ENCODE data around the gene BCL11A. TPM values are rescaled to one million over a fixed set of nuclear protein-coding genes. Genes with fewer than 3 reads are reported as not detected.
"Not testable (repeated sequence)": the region's sequence is repeated elsewhere in the genome, so short reads cannot be mapped to it uniquely, and the experiment has no call there.

The BCL11A gene
- total RNA-seq, 2 experiments from 2014 or later = 0.57 to 0.98 TPM

DNA sequence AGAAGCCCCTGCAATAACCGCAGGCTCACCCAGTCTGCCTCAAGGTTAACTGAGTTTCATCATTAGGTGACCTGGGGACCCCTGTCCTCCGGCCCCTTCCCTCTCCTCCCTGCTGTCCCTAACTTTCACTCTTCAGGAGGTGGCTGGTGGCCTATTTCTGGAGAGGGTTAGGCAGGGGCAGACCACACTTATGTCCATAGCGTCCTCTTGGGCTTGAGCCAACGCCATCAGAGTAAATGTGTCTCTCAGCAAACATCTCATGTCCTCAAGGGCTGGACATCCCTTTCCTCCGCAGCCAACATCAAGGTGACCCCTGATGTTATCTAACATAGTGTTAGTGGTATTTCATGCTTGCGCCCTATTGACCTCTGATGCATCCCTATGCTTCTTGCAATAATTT lies 114.8 kb downstream of the BCL11A start:
- ChIA-PET CTCF (interaction anchor here (0.6 to 2.1 kb wide), 3 partner anchors 8 to 14 kb away, joined by 3 to 5 read pairs (median 4); no protein-coding TSS in a partner anchor), POLR2A (no interaction called here)
- DNase-seq = no peak
- H3K36me3 Mint-ChIP-seq (ENCODE audit: low read depth) = no peaks in the 10 kb centered on the region
- no peak for ATAC-seq
- H3K4me3 Mint-ChIP-seq = no peak overlapping the region
- intact Hi-C loops (cut with DNase I, micrococcal nuclease) = no loop called here
- H3K27me3 Mint-ChIP-seq = no peaks in the 10 kb centered on the region
- no peaks in the 10 kb centered on the region for H3K9me3 Mint-ChIP-seq (ENCODE audit: low read depth)
- H3K27ac Mint-ChIP-seq = no peak overlapping the region
- H3K4me1 Mint-ChIP-seq = no peaks in the 10 kb centered on the region

DNA sequence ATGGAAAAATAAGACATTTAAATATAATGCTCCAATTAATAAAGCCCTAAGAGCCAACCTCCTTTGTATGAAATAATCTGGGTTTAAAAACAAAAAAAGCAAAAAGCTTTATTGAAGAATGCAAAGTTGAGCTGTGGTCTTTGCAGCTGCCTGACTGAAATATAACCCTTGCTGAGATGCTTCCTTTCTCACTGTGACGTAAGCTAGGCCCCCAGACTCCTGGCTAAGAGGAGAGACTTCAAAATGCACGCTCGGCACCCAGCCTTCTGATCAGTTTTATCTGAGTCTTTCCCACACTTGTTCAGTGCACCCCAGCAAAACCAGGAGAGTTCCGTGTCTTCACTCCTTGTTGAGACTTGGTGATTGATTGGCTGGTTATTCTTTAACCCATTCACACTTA lies 115.3 kb downstream of the BCL11A start:
- Mint-ChIP-seq H3K27me3 (no peaks in the 10 kb centered on the region), H3K36me3 (ENCODE audit: low read depth) (no peaks in the 10 kb centered on the region), H3K4me1 (no peaks in the 10 kb centered on the region), H3K27ac (no peak overlapping the region), H3K4me3 (no peak overlapping the region), H3K9me3 (ENCODE audit: low read depth) (no peaks in the 10 kb centered on the region)
- POLR2A ChIA-PET = no interaction called here
- CTCF ChIA-PET = no interaction called here
- intact Hi-C loops (cut with DNase I, micrococcal nuclease) = no loop called here
- DNase-seq = no peak
- ATAC-seq = no peak

DNA sequence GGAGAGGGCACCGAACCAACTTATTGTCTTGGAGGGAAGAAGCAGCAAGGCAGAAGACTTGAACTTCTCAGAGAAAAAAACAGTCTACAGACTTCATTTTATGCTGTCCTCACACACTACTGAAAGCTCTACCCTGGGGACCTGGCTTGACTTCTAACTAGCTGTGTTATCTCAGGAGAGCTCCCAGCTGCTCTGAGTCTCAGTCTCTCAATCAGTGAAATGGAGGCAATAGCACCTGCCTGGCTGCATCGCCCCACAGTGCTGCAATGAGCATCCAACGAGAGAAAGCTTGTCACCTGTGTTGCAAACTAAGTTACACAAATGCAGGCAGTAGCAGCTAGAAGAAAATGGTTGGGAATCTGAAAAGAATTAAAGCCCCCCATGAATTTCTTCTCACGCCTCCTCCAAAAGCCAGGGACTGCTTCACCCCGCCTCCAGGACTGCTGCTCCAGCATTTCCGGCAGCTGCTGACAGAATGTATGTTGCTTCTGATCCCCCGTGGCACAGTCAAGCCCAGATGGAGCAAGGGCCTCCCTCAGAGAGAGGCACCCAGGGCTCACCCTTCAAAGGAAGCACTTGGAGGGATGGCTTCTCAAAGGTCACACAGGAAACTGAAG lies 116.3 kb downstream of the BCL11A start:
- H3K27me3 Mint-ChIP-seq = no peaks in the 10 kb centered on the region
- ATAC-seq = no peak

DNA sequence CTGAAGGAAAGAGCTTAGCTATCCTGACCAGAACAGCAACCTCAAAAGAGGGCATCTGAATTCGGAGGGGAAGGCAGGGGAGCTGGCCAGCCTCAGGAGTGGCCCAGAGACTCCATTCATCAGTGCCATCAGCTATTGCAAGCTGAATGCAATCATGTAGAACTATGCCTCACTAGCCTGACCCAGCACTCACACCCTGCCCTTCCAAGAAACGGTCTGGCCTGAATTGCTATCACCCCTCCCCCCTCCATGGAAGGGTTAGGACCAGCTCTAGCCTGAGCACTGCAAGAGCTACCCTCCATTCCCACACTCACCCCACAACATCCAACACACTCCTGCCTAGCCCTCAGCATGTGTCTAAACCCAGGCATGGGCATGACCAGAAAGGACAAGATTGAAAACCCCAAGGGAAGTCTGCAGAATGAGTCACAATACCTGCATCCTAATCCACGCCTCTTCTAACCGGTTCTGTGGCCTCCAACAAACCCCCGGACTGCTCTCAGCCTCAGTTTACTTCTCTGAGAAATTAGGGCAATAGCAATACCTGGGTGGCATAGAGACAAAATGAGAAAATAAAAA lies 120.3 kb downstream of the BCL11A start:
- no peak overlapping the region for H3K4me3 Mint-ChIP-seq
- no peak overlapping the region for H3K27ac Mint-ChIP-seq

More for the DNA sequence above, 116.3 kb downstream of the BCL11A start:
- Mint-ChIP-seq H3K4me1 (no peaks in the 10 kb centered on the region), H3K27ac (no peak overlapping the region), H3K36me3 (ENCODE audit: low read depth) (no peaks in the 10 kb centered on the region), H3K9me3 (ENCODE audit: low read depth) (no peaks in the 10 kb centered on the region), H3K4me3 (no peak overlapping the region)
- DNase-seq = no peak
- intact Hi-C loops (cut with DNase I, micrococcal nuclease) = no loop called here
- ChIA-PET CTCF (interaction anchor here (1.0 kb wide), 1 partner anchor 10 kb away, joined by 3 read pairs; no protein-coding TSS in a partner anchor), POLR2A (no interaction called here)

DNA sequence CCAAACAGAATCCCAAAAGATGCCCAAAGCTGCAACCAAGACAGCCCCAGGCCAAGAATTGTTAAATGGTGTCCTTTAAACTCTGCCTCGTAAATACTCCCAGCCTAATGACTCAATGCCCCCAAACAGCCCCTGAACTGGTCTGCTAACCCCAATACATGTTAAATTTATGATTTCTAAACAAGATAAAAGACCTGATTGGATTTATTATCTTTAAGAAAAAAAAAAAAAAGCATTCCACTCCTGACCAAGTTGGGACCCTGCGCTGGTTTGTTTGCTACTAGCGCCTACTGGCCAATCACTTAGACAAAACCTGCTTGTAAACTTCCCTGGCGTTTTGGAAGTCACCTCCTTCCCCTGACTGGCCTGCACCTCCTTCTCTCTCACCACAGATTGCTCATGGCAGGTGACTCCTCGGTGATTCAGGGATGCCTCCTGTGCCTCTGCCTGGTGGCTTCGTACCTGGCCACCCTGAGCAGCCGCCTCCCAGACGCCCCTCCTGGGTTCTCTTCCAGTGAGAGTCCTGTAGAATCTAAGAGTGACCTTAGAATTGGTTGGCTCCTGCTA lies 121.3 kb downstream of the BCL11A start:
- DNase-seq (no peak), ATAC-seq (no peak)
- ChIA-PET POLR2A (no interaction called here), CTCF (no interaction called here)
- intact Hi-C loops (cut with DNase I, micrococcal nuclease) = no loop called here
- Mint-ChIP-seq H3K27me3 (peaks cover 2% of the 10 kb centered on the region), H3K27ac (no peak overlapping the region), H3K9me3 (ENCODE audit: low read depth) (no peaks in the 10 kb centered on the region), H3K4me1 (no peaks in the 10 kb centered on the region), H3K36me3 (ENCODE audit: low read depth) (no peaks in the 10 kb centered on the region), H3K4me3 (no peak overlapping the region)

More for the DNA sequence above, 120.3 kb downstream of the BCL11A start:
- DNase-seq (no peak), ATAC-seq (no peak)
- ChIA-PET CTCF (interaction anchor here (0.5 kb wide), 1 partner anchor 242 kb away, joined by 3 read pairs; no protein-coding TSS in a partner anchor), POLR2A (no interaction called here)
- intact Hi-C loops (cut with DNase I, micrococcal nuclease) = no loop called here
- no peaks in the 10 kb centered on the region for H3K36me3 Mint-ChIP-seq (ENCODE audit: low read depth)
- H3K4me1 Mint-ChIP-seq = no peaks in the 10 kb centered on the region
- peaks cover 2% of the 10 kb centered on the region for H3K27me3 Mint-ChIP-seq
- H3K9me3 Mint-ChIP-seq (ENCODE audit: low read depth) = no peaks in the 10 kb centered on the region

DNA sequence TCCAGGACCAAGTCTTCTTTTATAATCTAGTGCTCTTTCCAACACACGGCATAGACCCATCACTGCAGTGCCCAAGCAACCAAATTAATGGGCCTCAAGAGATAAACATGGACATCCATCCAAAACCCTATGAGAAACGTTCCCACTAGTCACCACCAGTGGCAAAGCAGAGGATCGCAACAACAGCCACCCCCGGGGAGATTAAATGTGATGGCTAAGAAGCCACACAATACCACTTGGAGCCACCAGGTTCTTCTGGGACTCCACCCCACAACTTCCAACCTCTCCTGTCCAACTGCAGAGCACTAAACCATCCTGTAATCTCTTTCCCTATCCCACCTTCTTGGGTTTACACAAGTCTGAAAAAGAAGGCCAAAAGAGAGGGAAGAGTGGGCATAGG lies 123.8 kb downstream of the BCL11A start:
- POLR2A ChIA-PET = no interaction called here
- CTCF ChIA-PET = interaction anchor here (1.9 kb wide), 1 partner anchor 10 kb away, joined by 5 read pairs; no protein-coding TSS in a partner anchor
- Mint-ChIP-seq H3K4me1 (no peaks in the 10 kb centered on the region), H3K36me3 (ENCODE audit: low read depth) (no peaks in the 10 kb centered on the region), H3K27ac (no peak overlapping the region), H3K9me3 (ENCODE audit: low read depth) (no peaks in the 10 kb centered on the region), H3K4me3 (no peak overlapping the region), H3K27me3 (peaks cover 2% of the 10 kb centered on the region)
- no peak for ATAC-seq
- intact Hi-C loops (cut with DNase I, micrococcal nuclease) = no loop called here
- DNase-seq = no peak

DNA sequence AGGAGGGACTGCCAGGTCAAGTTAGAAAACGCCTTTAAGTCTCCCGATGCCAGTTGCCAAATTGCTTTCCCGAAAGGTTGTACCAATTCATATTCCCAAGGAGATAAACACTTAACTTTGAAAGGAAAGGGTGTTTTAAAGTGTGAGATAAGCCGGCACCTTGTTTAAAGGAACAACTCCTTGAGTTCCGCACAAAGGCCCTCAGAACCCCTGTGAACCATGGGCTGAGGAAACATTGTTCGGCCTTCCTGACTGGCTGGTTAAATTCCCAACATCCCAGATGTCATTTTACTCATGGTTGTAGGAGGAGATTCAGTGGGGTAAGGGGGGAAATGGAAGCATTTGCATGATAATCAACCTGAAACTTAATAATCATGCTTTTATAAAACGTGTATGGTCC lies 126.6 kb downstream of the BCL11A start:
- ChIA-PET POLR2A (no interaction called here), CTCF (no interaction called here)
- no peak overlapping the region for H3K4me3 Mint-ChIP-seq
- H3K36me3 Mint-ChIP-seq (ENCODE audit: low read depth) = no peaks in the 10 kb centered on the region
- no peaks in the 10 kb centered on the region for H3K9me3 Mint-ChIP-seq (ENCODE audit: low read depth)
- no peak overlapping the region for H3K27ac Mint-ChIP-seq
- ATAC-seq (no peak), DNase-seq (no peak)
- H3K4me1 Mint-ChIP-seq = no peaks in the 10 kb centered on the region
- intact Hi-C loops (cut with DNase I, micrococcal nuclease) = no loop called here
- peaks cover 2% of the 10 kb centered on the region for H3K27me3 Mint-ChIP-seq

DNA sequence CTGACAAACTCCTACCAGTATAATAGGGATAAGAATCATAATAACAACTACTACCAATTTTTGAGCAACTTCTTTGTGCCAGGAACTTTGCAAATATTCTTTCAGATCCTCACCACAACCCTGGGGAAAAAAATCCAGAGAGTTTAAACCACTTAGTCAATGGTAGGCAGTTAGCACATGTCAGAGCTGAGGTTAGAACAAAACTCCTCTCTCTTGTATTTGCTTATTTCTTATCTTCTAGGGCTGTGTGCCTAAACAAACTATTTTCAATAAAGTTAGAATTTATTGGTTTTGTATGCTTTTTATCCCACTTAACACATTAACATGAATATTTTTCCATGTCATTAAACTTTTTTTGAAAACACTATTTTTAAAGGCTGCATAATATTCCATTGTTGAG lies 127.1 kb downstream of the BCL11A start:
- POLR2A ChIA-PET = no interaction called here

DNA sequence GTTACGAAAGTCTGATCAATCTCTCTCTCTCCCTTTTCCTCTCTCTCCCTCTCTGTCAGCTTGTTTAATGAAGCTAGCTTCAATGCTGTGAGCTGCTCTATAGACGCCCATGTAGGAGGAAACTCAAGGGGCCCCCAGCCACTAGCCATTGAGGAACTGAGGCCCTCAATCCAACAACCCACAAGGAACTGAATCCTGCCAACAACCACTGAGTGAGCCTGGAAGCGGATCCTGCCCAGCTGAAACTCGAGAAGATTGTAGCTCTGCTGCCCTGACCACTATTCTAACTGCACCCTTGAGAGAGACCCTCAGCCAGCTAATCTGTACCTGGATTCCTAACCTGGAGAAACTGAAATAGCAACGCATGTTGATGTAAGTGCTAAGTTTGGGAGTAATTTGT lies 129.2 kb downstream of the BCL11A start:
- Mint-ChIP-seq H3K9me3 (ENCODE audit: low read depth) (no peaks in the 10 kb centered on the region), H3K4me3 (no peak overlapping the region), H3K27me3 (no peaks in the 10 kb centered on the region), H3K27ac (no peak overlapping the region), H3K4me1 (no peaks in the 10 kb centered on the region), H3K36me3 (ENCODE audit: low read depth) (no peaks in the 10 kb centered on the region)
- intact Hi-C loops (cut with DNase I, micrococcal nuclease) = no loop called here
- CTCF ChIA-PET = interaction anchor here (0.7 to 0.9 kb wide), 2 partner anchors 15 to 1157 kb away, joined by 3 read pairs; no protein-coding TSS in a partner anchor
- ATAC-seq (no peak), DNase-seq (no peak)
- POLR2A ChIA-PET = no interaction called here

More for the DNA sequence above, 127.1 kb downstream of the BCL11A start:
- intact Hi-C loops (cut with DNase I, micrococcal nuclease) = no loop called here
- ATAC-seq = no peak
- CTCF ChIA-PET = no interaction called here
- Mint-ChIP-seq H3K4me1 (no peaks in the 10 kb centered on the region), H3K27me3 (peaks cover 2% of the 10 kb centered on the region), H3K9me3 (ENCODE audit: low read depth) (no peaks in the 10 kb centered on the region), H3K4me3 (no peak overlapping the region), H3K36me3 (ENCODE audit: low read depth) (no peaks in the 10 kb centered on the region), H3K27ac (no peak overlapping the region)
- no peak for DNase-seq

DNA sequence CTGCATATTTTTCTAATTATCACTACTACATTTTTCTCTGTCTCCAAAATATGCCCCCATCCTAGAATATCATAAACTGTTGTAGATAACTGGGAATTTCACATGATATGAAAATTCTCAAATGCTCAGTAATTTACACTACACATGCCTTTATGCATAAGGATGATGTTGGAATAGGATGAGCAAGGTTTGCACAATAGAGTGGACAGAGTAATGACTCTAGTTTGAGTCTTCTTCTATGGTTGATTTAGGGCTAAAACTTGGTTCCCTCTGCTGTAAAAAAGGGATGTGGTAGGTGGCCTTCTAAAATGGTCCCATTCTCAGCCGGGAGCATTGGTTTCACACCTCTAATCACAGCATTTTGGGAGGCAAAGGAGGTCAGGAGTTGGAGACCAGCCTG lies 129.9 kb downstream of the BCL11A start:
- no peak overlapping the region for H3K4me3 Mint-ChIP-seq
- no peak for DNase-seq
- H3K27ac Mint-ChIP-seq = no peak overlapping the region
- no peaks in the 10 kb centered on the region for H3K9me3 Mint-ChIP-seq (ENCODE audit: low read depth)
- intact Hi-C loops (cut with DNase I, micrococcal nuclease) = no loop called here
- POLR2A ChIA-PET = no interaction called here
- ATAC-seq = no peak
- CTCF ChIA-PET = interaction anchor here (0.7 kb wide), 1 partner anchor 1156 kb away, joined by 3 read pairs; no protein-coding TSS in a partner anchor
- H3K4me1 Mint-ChIP-seq = no peaks in the 10 kb centered on the region
- H3K27me3 Mint-ChIP-seq = no peaks in the 10 kb centered on the region
- H3K36me3 Mint-ChIP-seq (ENCODE audit: low read depth) = no peaks in the 10 kb centered on the region

DNA sequence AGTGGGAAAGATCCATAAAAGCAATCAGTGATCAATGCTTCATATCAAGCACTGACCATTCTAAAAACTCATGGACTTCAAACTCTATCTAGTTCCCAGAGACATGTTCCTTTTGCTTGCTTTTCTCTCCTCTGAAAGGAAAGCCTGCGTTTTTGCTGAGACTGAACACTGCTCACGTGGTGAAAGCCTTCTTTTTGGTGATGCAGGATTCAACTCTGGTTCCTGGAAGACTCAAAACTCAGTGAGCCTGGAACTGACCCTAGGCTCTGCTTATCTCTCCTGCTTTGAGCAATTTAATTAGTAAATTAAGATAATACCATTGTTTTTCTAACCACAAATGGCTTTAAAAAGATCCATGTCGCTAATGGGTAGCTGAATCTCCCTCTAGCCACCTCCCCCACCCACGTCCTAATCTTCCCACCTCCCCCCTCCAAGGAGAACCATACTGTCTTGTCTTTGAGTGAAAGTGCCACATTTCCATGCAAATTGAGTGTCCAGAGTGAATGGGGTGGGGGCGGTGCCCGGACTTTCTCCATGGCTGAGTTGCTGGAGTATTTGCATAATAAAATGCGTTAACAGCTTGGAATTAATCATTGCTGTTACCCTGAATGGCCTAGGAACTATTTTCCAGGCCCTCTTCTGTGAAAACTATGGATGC lies 130.5 kb downstream of the BCL11A start:
- no peaks in the 10 kb centered on the region for H3K4me1 Mint-ChIP-seq
- H3K36me3 Mint-ChIP-seq (ENCODE audit: low read depth) = no peaks in the 10 kb centered on the region
- H3K27me3 Mint-ChIP-seq = no peaks in the 10 kb centered on the region
- ChIA-PET CTCF (interaction anchor here (0.5 kb wide), 1 partner anchor 139 kb away, joined by 3 read pairs; no protein-coding TSS in a partner anchor), POLR2A (interaction anchor here (0.6 kb wide), 1 partner anchor 129 kb away, joined by 10 read pairs; no protein-coding TSS in a partner anchor)
- H3K27ac Mint-ChIP-seq = no peak overlapping the region
- DNase-seq = no peak
- intact Hi-C loops (cut with DNase I, micrococcal nuclease) = no loop called here
- H3K4me3 Mint-ChIP-seq = no peak overlapping the region
- H3K9me3 Mint-ChIP-seq (ENCODE audit: low read depth) = no peaks in the 10 kb centered on the region
- no peak for ATAC-seq

DNA sequence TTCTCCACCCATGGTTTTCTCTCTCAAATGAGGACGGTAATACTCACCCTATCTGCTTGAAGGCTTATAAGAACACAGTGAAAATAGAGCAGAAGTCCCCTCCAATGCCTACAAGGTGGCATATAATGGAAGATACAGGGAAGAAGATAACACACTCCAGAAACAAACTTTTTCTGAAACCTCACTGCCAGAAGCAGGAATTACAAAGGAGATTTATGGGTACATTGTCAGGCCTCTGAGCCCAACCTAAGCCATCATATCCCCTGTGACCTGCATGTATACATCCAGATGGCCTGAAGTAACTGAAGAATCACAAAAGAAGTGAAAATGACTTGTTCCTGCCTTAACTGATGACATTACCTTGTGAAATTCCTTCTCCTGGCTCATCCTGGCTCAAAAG lies 136.2 kb downstream of the BCL11A start:
- DNase-seq; POLR2A ChIA-PET; intact Hi-C loops (cut with DNase I, micrococcal nuclease); H3K4me1 Mint-ChIP-seq; CTCF ChIA-PET; H3K27me3 Mint-ChIP-seq; H3K4me3 Mint-ChIP-seq; H3K36me3 Mint-ChIP-seq (ENCODE audit: low read depth); ATAC-seq; H3K27ac Mint-ChIP-seq; H3K9me3 Mint-ChIP-seq (ENCODE audit: low read depth): not testable (repeated sequence)

Data from activated CD4-positive, alpha-beta T cell treated with anti-CD3 and anti-CD28 coated beads for 36 hours (primary cell).